Keratinocyte (primary cell): Measurements from ENCODE around the gene OCEL1. TPM values are rescaled to one million over a fixed set of nuclear protein-coding genes. Genes with fewer than 3 reads are reported as not detected.
A peak's percentile ranks its signal among the peaks of the same experiment; 100 is the strongest.

Source experiments
- DNase-seq: peaks from one replicate; pipeline ENCODE4 v3.0.0-alpha.2; 2011; ENCODE audit warnings: low read depth, missing footprints, low spot score
- FAIRE-seq: peaks from 2 replicates; lab custom pipeline; 2011; peaks lifted over from hg19 to GRCh38; lab: Jason Lieb, UNC
- H2AFZ ChIP-seq: 2 replicates; pipeline ENCODE4 v1.6.0; 2012; ENCODE audit warnings: low read length, control low read depth, inconsistent platforms; ENCODE audit not compliant: control insufficient read depth
- H3K27ac ChIP-seq: 2 replicates; pipeline ENCODE4 v1.5.1; 2011; ENCODE audit warnings: low read length; ENCODE audit not compliant: control insufficient read depth, insufficient read depth
- H3K27me3 ChIP-seq: 3 replicates; pipeline ENCODE4 v1.6.0; 2011; ENCODE audit warnings: low read length; ENCODE audit not compliant: control insufficient read depth, insufficient read depth; ENCODE audit errors: extremely low read depth
- H3K36me3 ChIP-seq, 2 experiments: 2 replicates in 1 of 2; 3 replicates in 1 of 2; pipeline ENCODE4 v1.5.1; 2011; ENCODE audit warnings: low read length in 2 of 2, mild to moderate bottlenecking in 1 of 2; ENCODE audit not compliant: control insufficient read depth in 2 of 2, insufficient read depth in 2 of 2; ENCODE audit errors: extremely low read depth in 1 of 2
- H3K4me1 ChIP-seq: 3 replicates; pipeline ENCODE4 v1.5.1; 2011; ENCODE audit warnings: low read length; ENCODE audit not compliant: control insufficient read depth, insufficient read depth; ENCODE audit errors: extremely low read depth
- H3K4me2 ChIP-seq: 3 replicates; pipeline ENCODE4 v1.6.0; 2011; ENCODE audit warnings: low read depth, low read length; ENCODE audit not compliant: control insufficient read depth, insufficient read depth; ENCODE audit errors: extremely low read depth
- H3K4me3 ChIP-seq, 3 experiments: fragments of 200-600 bp in 1 of 3; sonication (generic) in 1 of 3; 2 replicates in 2 of 3; 3 replicates in 1 of 3; pipeline ENCODE4 v1.5.1; 2011 to 2016; ENCODE audit warnings: low read length in 3 of 3, mild to moderate bottlenecking in 3 of 3, control low read depth in 2 of 3, inconsistent platforms in 1 of 3, low read depth in 1 of 3, mixed read lengths in 1 of 3, mixed run types in 1 of 3, moderate library complexity in 1 of 3; ENCODE audit not compliant: control insufficient read depth in 2 of 3, insufficient read depth in 2 of 3; ENCODE audit errors: extremely low read depth in 1 of 3
- H3K79me2 ChIP-seq: 2 replicates; pipeline ENCODE4 v1.6.0; 2012; ENCODE audit warnings: low read length; ENCODE audit not compliant: control insufficient read depth, insufficient read depth
- H3K9ac ChIP-seq: 3 replicates; pipeline ENCODE4 v1.6.0; 2011; ENCODE audit warnings: low read length; ENCODE audit not compliant: control insufficient read depth, insufficient read depth; ENCODE audit errors: extremely low read depth
- H3K9me1 ChIP-seq: 3 replicates; pipeline ENCODE4 v1.6.0; 2011; ENCODE audit warnings: low read length; ENCODE audit not compliant: control insufficient read depth, insufficient read depth; ENCODE audit errors: extremely low read depth
- H3K9me3 ChIP-seq: 2 replicates; pipeline ENCODE4 v1.5.1; 2012; ENCODE audit warnings: low read depth, low read length; ENCODE audit not compliant: control insufficient read depth
- H4K20me1 ChIP-seq: 3 replicates; pipeline ENCODE4 v1.6.0; 2011; ENCODE audit warnings: low read length; ENCODE audit not compliant: control insufficient read depth, insufficient read depth; ENCODE audit errors: extremely low read depth
- CTCF ChIP-seq, 3 experiments: IDR thresholded peaks in 1 of 3; conservative IDR thresholded peaks in 1 of 3; optimal IDR thresholded peaks in 1 of 3; 2 replicates in 2 of 3; 3 replicates in 1 of 3; pipeline versions ENCODE3 to v1.5.1; 2011; ENCODE audit warnings: low read length in 3 of 3, mild to moderate bottlenecking in 3 of 3, moderate library complexity in 2 of 3, control low read depth in 1 of 3, inconsistent platforms in 1 of 3; ENCODE audit not compliant: insufficient read depth in 2 of 3; ENCODE audit errors: extremely low read depth in 1 of 3
- EZH2 ChIP-seq: IDR thresholded peaks from one replicate; pipeline ENCODE4 v1.6.1; 2012; ENCODE audit warnings: inconsistent platforms, mild to moderate bottlenecking, low read length, moderate library complexity
- dilution Hi-C: fragments of 300-500 bp; cut with MboI; formaldehyde crosslinking; loops from one replicate; pipeline ENCODE4 v1.7.0; 2020; ENCODE audit warnings: low sequenced_read_pairs; ENCODE audit not compliant: extremely low pct_ligation_motif_present
- polyA plus RNA-seq, 5 experiments: library from polyadenylated mRNA; depleted of rRNA in 3 of 5; stranded (reverse) in 3 of 5; stranded (forward) in 1 of 5; unstranded in 1 of 5; fragments of >200 nt; gene quantifications; 1 replicate in 1 of 5; 2 replicates in 3 of 5; 3 replicates in 1 of 5; pipeline versions ENCODE4 v1.2.1 to v1.2.3, GENCODE V29; 2011 to 2012; ENCODE audit warnings: missing spikeins in 2 of 5, low read depth in 1 of 5, low replicate concordance in 1 of 5

OCEL1 gene
- polyA plus RNA-seq, 1 donor (not counting 4 experiments of a cell fraction or from before 2014, with no cell fraction given): 2.2 TPM

DNA sequence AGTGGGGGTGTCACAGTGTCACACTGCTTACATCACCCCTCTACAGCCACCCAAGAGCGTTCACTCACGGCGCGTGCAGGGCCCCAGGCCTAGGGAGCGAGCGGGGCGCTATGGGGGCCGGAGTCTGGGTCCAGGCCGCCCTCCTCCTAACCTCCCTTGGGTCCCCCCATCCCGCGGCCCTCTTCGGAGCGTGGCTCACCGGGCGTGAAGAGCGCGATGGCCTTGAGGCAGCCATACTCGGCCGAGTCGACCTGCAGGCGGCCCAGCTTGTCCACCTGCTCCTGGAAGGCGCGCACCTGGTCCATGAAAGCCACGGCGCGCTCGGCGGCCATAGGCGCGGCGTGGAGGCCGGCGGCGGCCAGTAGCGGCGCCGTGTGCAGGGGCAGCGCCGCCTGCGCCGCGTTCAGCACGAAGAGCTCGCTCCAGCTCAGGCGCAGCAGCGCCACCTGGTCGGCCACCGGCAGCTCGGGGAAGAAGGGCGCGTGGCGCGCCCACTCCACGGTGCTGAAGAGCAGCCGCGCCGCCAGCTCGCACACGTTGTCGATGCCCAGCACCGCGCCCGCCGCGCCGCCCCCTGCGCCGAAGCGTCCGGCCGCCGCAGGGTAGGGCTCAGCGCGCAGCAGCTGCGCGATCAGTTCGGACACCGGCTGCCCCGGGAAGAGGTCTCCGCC lies 9.4 kb downstream of the OCEL1 start:
- Histone ChIP-seq H2AFZ (peak overlapping the region; percentile 19), H3K9me3 (no peaks in the 10 kb centered on the region), H3K9me1 (no peaks in the 10 kb centered on the region), H4K20me1 (peaks cover 4% of the 10 kb centered on the region), H3K27me3 (no peaks in the 10 kb centered on the region), H3K36me3 (peaks cover 19 to 20% of the 10 kb centered on the region in 2 experiments), H3K4me2 (peak overlapping the region; percentile 92), H3K4me3 (peak overlapping the region; percentile 52 to 83 (median 79)), H3K27ac (peak overlapping the region; percentile 60), H3K79me2 (peaks cover 28% of the 10 kb centered on the region), H3K9ac (peak overlapping the region; percentile 70), H3K4me1 (peaks cover 14% of the 10 kb centered on the region)
- FAIRE-seq (no peak), DNase-seq (no peak)
- no peak for TF ChIP-seq EZH2
- TF ChIP-seq CTCF (optimal IDR thresholded peaks at IDR 0.05 in 1 of 3, IDR thresholded peaks at IDR 0.05 in 1 of 3, conservative IDR thresholded peaks at IDR 0.05 in 1 of 3; ENCODE audit: extremely low read depth in 1 of 3, insufficient read depth in 2 of 3, low read length in 3 of 3): peak in 2 of 3 experiments; percentile 51 to 72
- dilution Hi-C loops: no loop called here

DNA sequence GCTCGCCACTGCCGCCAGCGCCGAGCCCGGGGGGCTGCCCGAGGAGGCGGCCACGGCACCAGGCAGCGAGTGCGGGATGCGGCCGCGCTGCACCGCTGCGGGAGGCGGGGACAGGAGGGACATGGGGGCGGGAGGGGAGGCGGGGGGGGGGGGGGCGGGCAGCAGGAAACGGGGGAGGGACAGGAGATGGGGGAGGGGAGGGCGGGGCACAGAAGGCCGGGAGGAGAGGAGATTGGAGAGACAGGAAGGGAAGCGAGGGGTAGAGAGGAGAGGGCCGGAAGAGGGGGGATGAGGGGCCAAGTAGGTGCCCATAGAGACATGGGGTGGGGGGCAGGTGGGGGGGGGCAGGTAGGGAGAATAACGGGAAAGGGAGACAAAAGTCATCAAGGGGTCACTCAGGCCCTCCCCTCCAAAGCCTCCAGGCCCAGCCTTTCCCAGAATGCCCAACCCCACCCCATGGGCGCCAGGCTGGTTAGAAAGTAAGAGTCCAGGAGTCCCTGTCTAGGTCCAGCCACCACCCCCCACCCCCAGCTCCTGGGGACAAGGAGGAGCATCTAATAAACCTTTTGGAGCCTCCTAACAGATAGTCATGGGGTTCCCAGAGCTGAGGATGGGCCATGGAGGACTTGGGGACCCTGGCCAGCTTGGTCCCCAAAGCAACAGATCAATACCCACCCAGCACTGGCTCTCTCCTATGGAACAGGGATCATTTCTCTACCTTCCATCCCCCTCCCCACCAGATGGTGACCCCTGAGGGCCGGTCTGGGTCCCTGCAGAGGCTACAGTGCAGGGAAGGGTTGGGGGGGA lies 10.1 kb downstream of the OCEL1 start:
- peaks cover 16 to 20% of the 10 kb centered on the region in 2 experiments for H3K36me3 ChIP-seq
- H2AFZ ChIP-seq: no peak overlapping the region
- H3K9me1 ChIP-seq: no peaks in the 10 kb centered on the region
- H3K27me3 ChIP-seq: no peaks in the 10 kb centered on the region
- peaks cover 4% of the 10 kb centered on the region for H4K20me1 ChIP-seq
- dilution Hi-C loops: no loop called here
- H3K27ac ChIP-seq: no peak overlapping the region
- H3K4me2 ChIP-seq: peak overlapping the region; percentile 92
- H3K79me2 ChIP-seq: peaks cover 34% of the 10 kb centered on the region
- H3K4me3 ChIP-seq: peak overlapping the region; percentile 52 to 83 (median 79)
- no peak for TF ChIP-seq EZH2
- no peak for TF ChIP-seq CTCF (optimal IDR thresholded peaks at IDR 0.05 in 1 of 3, IDR thresholded peaks at IDR 0.05 in 1 of 3, conservative IDR thresholded peaks at IDR 0.05 in 1 of 3; ENCODE audit: extremely low read depth in 1 of 3, insufficient read depth in 2 of 3, low read length in 3 of 3)
- H3K9ac ChIP-seq: no peak overlapping the region
- DNase-seq (no peak), FAIRE-seq (no peak)
- peaks cover 14% of the 10 kb centered on the region for H3K4me1 ChIP-seq
- H3K9me3 ChIP-seq: no peaks in the 10 kb centered on the region
